DND-41 (cell line): Measurements from ENCODE around the gene RABGAP1L.

Experiments used
- CTCF ChIP-seq: IDR thresholded peaks from 2 replicates; pipeline ENCODE4 v1.5.1; 2012; ENCODE audit warnings: borderline replicate concordance, low read length, moderate library complexity, mild to moderate bottlenecking; ENCODE audit not compliant: poor library complexity, severe bottlenecking; ENCODE audit errors: extremely low read depth
- EZH2 ChIP-seq: IDR thresholded peaks from 3 replicates; pipeline ENCODE4 v1.6.1; 2012; ENCODE audit warnings: borderline replicate concordance, low read depth, mild to moderate bottlenecking, moderate library complexity, low read length, inconsistent platforms; ENCODE audit not compliant: severe bottlenecking

DNA sequence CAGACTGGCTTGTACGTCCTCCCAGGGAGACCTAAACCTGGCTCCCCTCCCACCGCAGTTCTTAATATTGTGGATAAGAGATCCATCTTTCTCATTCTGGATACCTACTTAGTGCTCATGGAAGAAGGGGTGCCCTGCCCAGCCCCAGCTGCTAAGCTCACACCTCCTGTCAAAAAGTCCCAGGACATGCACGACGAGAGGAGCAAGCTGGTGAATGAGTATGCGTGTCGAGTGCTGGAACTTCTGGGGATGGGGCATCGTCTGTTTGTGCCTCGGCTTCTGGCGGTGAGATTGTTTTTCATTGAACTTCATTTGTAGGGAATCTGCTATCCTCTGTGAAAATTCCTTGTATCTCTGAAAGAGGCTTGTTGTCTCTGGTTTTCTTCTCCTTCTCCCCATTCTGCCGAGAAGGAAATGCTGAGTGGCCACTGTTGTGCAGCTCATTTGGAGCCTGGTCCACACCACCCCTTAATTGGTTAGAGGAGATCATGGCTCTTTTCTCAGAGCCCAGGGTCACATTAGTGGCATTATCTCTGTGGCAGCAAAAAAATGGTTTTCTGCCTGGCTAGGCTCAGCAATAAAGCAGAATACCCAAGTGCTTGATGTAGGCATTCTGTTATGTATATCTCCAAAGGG is 641.0 kb downstream of the RABGAP1L start:
- TF ChIP-seq CTCF: no peak
- TF ChIP-seq EZH2: no peak
